Mesodermal cell (in vitro differentiated cells): ENCODE results near the gene GLI3.

Experiments used
- H3K27ac ChIP-seq: 2 replicates; pipeline ENCODE4 v1.7.0; 2013; ENCODE audit warnings: mild to moderate bottlenecking, low read depth, low read length, moderate library complexity; ENCODE audit not compliant: severe bottlenecking
- H3K36me3 ChIP-seq: 2 replicates; pipeline ENCODE4 v1.7.1; 2013; ENCODE audit warnings: mild to moderate bottlenecking, low read length, moderate library complexity; ENCODE audit not compliant: control insufficient read depth, insufficient read depth
- H3K4me1 ChIP-seq: one replicate; pipeline ENCODE4 v1.7.1; 2013; ENCODE audit warnings: mild to moderate bottlenecking, low read length; ENCODE audit not compliant: insufficient read depth, control insufficient read depth, poor library complexity, severe bottlenecking
- H3K4me3 ChIP-seq: 2 replicates; pipeline ENCODE4 v1.7.0; 2013; ENCODE audit warnings: low read length, control low read depth, mild to moderate bottlenecking; ENCODE audit not compliant: insufficient read depth, poor library complexity, severe bottlenecking; ENCODE audit errors: extremely low read depth
- H3K9me3 ChIP-seq: 2 replicates; pipeline ENCODE4 v1.7.1; 2013; ENCODE audit warnings: mild to moderate bottlenecking, low read length, moderate library complexity; ENCODE audit not compliant: control insufficient read depth
- WGBS, 2 experiments: methylation state at CpG; one replicate each; pipeline ENCODE4 v1.1.5; 2013; ENCODE audit warnings: missing lambda C conversion rate in 2 of 2; ENCODE audit not compliant: insufficient coverage in 2 of 2; 5-methylcytosine and 5-hydroxymethylcytosine counted together

GLI3 gene

DNA sequence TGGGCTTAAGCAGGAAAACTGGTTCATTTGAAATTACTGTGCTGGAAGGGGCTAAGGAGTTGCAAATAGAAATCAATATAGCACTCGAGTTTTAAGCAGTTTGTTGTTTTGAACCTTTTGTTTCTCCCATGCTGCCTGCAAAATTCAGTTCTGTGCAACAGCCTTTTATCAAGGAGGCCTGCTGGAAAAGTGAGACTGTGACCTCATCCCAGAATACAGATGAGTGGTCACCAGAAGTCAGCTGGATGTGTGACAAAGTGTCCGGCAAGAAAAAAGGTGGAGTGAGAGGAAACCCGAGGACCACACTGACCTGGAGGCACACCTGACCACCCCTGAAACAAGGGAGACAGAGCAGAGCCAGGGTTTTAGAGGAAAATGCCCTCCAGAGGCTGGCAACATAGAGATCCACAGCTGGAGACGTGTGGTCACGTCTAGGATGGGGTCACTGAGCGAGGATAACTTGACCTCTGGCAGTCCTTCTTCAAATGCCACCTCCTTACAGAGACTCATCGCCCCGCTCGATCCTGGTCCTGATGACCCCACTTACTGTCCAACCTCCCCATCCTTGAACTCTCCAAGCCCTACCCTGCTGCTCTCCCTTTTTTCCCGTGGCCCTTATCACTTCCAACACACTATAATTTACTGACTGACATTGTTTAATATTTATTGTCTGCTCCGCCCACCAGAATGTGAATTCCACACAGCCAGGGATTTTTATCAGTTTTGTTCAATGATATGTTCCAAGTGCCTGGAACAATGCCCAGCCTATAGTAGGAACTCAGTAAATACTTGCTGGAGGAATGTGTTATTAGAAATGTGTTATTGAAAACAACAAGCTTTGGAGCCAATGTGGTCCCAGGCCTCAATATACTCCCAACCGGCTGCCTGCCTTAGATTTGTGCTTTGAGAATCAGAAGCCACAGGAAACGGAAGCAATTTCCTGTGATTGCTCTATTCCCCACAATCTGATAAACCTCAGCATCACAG, 243.8 kb downstream of the GLI3 start:
- H3K4me1 ChIP-seq = no peaks in the 10 kb centered on the region
- H3K27ac ChIP-seq = no peak overlapping the region
- H3K9me3 ChIP-seq = no peaks in the 10 kb centered on the region
- H3K4me3 ChIP-seq = no peak overlapping the region
- H3K36me3 ChIP-seq = peaks cover 57% of the 10 kb centered on the region
- 81 to 88% methylated on average over 13 of the region's 13 CpGs for WGBS, 2 experiments

- Histone ChIP-seq H3K4me1 (no peaks in the 10 kb centered on the region), H3K27ac (peak overlapping the region; percentile 26), H3K4me3 (no peak overlapping the region), H3K9me3 (no peaks in the 10 kb centered on the region), H3K36me3 (peaks cover 34% of the 10 kb centered on the region)
- no CpG with 5 or more reads among the region's 1 CpG for WGBS, 2 experiments
Measured at GRCh38 chr7:41984888-41985287, 252.1 kb downstream of the GLI3 start.

- H3K9me3 ChIP-seq = no peaks in the 10 kb centered on the region
- no peaks in the 10 kb centered on the region for H3K4me1 ChIP-seq
- no peak overlapping the region for H3K4me3 ChIP-seq
- 98 to 100% methylated on average over 6 to 10 of the region's 12 CpGs for WGBS, 2 experiments
- no peak overlapping the region for H3K27ac ChIP-seq
- H3K36me3 ChIP-seq = peaks cover 51% of the 10 kb centered on the region
Measured at GRCh38 chr7:41981046-41982040, 255.7 kb downstream of the GLI3 start.

GRCh38 chr7:41979834-41980307, 257.1 kb downstream of the GLI3 start:
- Histone ChIP-seq H3K4me3 (no peak overlapping the region), H3K36me3 (peaks cover 62% of the 10 kb centered on the region), H3K4me1 (no peaks in the 10 kb centered on the region), H3K27ac (no peak overlapping the region), H3K9me3 (no peaks in the 10 kb centered on the region)
- WGBS, 2 experiments = 63 to 88% methylated on average over 2 to 3 of the region's 6 CpGs

DNA sequence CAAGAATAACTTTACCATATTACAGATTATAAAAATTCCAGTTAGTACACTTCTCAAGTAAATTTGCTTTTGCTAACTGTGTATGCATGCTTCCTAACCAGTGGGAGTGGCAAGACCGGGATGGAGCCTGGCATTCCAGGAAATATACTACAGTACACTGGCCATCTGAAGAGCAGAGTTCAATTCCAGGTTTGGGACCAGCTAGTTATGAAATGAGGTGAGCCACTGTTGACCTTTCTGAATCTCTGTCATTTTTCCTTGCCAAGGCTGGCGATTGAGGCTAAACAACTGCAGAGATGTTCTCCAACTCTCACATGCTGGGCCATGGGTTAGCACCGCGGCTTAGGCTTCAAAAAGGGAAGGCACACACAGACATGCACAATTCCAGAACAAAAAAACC, 258.2 kb downstream of the GLI3 start:
- Histone ChIP-seq H3K4me3 (no peak overlapping the region), H3K36me3 (peaks cover 67% of the 10 kb centered on the region), H3K9me3 (no peaks in the 10 kb centered on the region), H3K4me1 (no peaks in the 10 kb centered on the region), H3K27ac (no peak overlapping the region)
- WGBS, 2 experiments = 89 to 100% methylated on average over 2 of the region's 4 CpGs

GRCh38 chr7:41977661-41978060, 259.3 kb downstream of the GLI3 start:
- Histone ChIP-seq H3K27ac (peak overlapping the region; percentile 43), H3K36me3 (peaks cover 76% of the 10 kb centered on the region), H3K9me3 (no peaks in the 10 kb centered on the region), H3K4me3 (no peak overlapping the region), H3K4me1 (no peaks in the 10 kb centered on the region)
- 71 to 100% methylated on average over 1 to 2 of the region's 3 CpGs for WGBS, 2 experiments

DNA sequence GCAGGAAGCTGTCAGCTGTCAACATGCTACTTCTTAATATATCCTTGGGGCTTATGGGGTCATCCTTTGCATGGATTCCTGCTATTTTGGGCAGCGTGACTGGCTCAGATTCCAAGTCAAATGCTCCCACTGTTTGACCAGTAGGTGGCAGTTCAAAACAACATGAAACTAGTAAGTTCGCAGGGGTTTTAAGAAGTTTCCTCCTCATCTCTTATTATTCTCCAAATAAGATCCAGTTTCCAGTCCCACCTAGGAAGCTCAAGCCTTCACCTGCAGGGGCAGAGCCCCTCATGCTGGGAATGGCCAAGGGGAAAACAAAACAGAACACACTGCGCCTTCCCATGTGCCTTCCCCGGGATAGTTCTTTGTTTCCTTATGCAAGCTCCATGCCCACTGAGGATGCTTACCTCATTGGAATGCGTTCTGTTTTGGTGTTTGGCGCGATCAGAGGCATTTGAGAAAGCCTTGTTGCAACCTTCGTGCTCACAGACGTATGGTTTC, 259.8 kb downstream of the GLI3 start:
- WGBS, 2 experiments = 66% methylated on average over 8 of the region's 9 CpGs
- Histone ChIP-seq H3K27ac (peak overlapping the region; percentile 43), H3K4me1 (no peaks in the 10 kb centered on the region), H3K36me3 (peaks cover 80% of the 10 kb centered on the region), H3K4me3 (no peak overlapping the region), H3K9me3 (no peaks in the 10 kb centered on the region)

DNA sequence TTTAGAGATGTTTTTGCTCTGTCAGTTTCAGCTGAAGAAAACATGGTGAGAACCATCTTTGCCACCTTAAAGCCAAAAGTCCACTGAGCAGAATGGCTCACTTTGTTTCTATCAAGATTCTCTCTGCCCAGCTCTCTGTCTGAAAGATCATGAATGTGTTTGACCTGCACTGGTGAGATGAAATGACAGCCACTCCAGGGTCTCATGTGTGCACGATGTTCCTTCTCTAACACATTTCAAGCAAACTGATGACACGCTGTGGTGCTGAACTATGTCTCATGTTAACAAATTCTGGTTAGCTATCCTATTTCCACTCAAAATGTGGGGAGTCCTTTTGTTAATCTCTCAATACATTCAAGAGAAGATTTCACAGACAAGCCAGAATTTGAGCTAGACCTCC, 260.6 kb downstream of the GLI3 start:
- Histone ChIP-seq H3K9me3 (no peaks in the 10 kb centered on the region), H3K4me1 (no peaks in the 10 kb centered on the region), H3K36me3 (peaks cover 81% of the 10 kb centered on the region), H3K27ac (no peak overlapping the region), H3K4me3 (no peak overlapping the region)
- 100% methylated on average over 1 to 2 of the region's 2 CpGs for WGBS, 2 experiments

DNA sequence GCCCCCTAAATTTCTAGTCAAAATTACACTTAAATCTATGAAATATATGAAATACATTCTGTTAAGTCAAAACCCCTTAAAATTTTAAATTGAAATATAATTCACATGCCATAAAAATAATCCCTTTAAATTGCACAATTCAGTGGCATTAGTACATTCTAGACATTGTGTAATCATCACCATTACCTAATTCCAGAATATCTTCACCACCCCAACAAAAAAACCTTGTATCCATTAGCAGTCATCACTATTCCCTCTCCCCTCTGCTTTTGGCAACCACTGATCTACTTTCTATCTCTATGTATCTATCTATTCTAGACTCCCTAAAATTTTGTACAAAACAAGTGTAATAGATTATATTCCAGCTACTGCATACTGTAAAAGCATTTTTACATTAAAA, 261.2 kb downstream of the GLI3 start:
- Histone ChIP-seq H3K4me3 (no peak overlapping the region), H3K36me3 (peaks cover 81% of the 10 kb centered on the region), H3K4me1 (no peaks in the 10 kb centered on the region), H3K27ac (no peak overlapping the region), H3K9me3 (no peaks in the 10 kb centered on the region)

DNA sequence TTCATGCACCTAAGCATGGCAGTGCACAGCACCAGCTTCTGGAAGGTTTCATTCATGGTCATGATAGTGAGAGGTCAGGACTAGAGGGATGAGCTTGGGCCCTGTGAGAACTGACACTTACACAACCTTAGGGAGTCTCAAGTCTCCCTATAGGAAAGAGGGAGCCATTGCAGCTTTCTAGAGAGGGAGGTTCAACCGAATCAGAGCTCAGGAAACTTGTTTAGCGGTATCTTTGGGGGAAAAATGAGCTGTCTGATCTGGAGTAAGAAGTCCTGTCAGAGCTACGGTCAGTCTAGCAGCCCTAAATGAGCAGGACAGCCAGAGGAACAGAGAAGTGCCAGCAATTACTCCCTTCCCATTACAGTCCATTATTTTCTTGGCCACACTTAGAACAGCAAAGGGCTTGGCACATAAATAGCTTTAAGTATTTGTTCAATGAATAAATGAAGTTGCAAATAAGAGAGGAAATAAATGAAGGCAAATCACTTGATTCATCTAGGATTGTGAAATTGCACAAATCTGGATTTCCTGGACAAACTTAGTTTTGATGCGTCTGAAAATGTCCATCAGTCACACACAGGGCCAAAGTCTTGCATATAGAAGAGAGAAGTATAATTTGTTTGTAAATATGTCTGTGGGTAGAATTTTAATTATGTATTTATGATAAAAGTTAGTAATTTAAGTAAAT, 262.0 kb downstream of the GLI3 start:
- H3K36me3 ChIP-seq = peaks cover 79% of the 10 kb centered on the region
- H3K4me1 ChIP-seq = no peaks in the 10 kb centered on the region
- no peaks in the 10 kb centered on the region for H3K9me3 ChIP-seq
- H3K27ac ChIP-seq = no peak overlapping the region
- H3K4me3 ChIP-seq = no peak overlapping the region
- WGBS, 2 experiments = 96 to 100% methylated on average over 1 to 4 of the region's 4 CpGs
